BE2C (cell line): ENCODE results near the gene IRF1.

Experiments
- DNase-seq: peaks from one replicate; pipeline ENCODE4 v3.0.0-alpha.2; 2020
- H3K27me3 ChIP-seq: fragments of 250-450 bp; sonication (Bioruptor Pico); 2 replicates; pipeline ENCODE4 v1.5.1; 2020; ENCODE audit warnings: mild to moderate bottlenecking
- H3K36me3 ChIP-seq: fragments of 250-450 bp; sonication (Bioruptor Pico); 2 replicates; pipeline ENCODE4 v1.5.1; 2020; ENCODE audit warnings: mild to moderate bottlenecking
- H3K4me1 ChIP-seq: fragments of 250-450 bp; sonication (Bioruptor Pico); 2 replicates; pipeline ENCODE4 v1.5.1; 2020
- H3K4me3 ChIP-seq: 2 replicates; pipeline ENCODE4 v1.5.1; 2011; ENCODE audit warnings: low read depth, low read length
- H3K9me3 ChIP-seq: fragments of 250-450 bp; sonication (Bioruptor Pico); 2 replicates; pipeline ENCODE4 v1.5.1; 2020
- TF ChIP-seq, protein P1 (sequence below): IDR thresholded peaks from 2 replicates; pipeline ENCODE4 v1.5.1; 2012; ENCODE audit warnings: mild to moderate bottlenecking, low read depth, low read length

The IRF1 gene

DNA sequence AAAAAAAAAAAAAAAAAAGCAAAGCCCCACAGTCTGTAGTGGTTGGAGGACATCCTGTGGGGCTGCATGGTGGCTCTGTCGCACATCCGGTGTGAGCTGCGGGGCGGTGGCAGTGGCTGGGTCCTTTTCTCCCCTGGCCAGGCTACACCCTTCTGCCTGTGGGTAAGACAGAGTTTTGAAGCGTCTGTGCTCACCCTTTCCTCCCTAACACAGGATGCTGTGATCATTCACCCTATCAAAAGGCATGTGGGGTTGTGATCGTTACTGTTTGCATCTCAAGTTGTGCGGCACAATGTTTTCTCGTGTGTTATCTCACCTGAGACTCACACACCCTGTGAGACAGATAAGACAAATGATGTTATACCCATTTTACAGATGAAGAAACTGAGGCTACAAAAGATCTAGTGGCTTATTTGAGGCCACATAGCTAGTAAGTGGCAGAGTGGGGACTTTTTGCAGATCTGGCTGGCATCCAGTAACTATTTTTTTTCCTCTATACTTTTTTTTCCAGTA lies 17.5 kb downstream of the IRF1 start:
- TF ChIP-seq, protein P1, sequence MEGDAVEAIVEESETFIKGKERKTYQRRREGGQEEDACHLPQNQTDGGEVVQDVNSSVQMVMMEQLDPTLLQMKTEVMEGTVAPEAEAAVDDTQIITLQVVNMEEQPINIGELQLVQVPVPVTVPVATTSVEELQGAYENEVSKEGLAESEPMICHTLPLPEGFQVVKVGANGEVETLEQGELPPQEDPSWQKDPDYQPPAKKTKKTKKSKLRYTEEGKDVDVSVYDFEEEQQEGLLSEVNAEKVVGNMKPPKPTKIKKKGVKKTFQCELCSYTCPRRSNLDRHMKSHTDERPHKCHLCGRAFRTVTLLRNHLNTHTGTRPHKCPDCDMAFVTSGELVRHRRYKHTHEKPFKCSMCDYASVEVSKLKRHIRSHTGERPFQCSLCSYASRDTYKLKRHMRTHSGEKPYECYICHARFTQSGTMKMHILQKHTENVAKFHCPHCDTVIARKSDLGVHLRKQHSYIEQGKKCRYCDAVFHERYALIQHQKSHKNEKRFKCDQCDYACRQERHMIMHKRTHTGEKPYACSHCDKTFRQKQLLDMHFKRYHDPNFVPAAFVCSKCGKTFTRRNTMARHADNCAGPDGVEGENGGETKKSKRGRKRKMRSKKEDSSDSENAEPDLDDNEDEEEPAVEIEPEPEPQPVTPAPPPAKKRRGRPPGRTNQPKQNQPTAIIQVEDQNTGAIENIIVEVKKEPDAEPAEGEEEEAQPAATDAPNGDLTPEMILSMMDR = no peak

DNA sequence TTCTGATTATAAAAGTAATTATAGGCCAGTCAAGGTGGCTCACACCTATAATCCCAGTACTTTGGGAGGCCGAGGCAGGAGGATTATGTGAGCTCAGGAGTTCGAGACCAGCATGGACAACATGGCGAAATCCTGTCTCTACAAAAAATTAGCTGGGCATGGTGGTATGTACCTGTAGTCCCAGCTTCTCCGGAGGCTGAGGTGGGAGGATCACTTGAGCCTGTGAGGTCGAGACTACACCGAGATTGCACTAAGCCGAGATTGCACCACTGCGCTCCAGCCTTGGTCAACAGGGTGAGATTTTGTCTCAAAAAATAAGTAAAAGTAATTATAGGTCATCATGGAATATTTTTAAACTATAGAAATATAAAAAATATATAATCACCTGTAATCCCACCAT lies 18.1 kb downstream of the IRF1 start:
- no peak for DNase-seq
- Histone ChIP-seq H3K4me3 (no peak overlapping the region), H3K36me3 (no peaks in the 10 kb centered on the region), H3K27me3 (no peaks in the 10 kb centered on the region), H3K4me1 (peaks cover 8% of the 10 kb centered on the region), H3K9me3 (no peaks in the 10 kb centered on the region)
- TF ChIP-seq, protein P1 = no peak

More for the DNA sequence above, 17.5 kb downstream of the IRF1 start:
- H3K36me3 ChIP-seq = no peaks in the 10 kb centered on the region
- peaks cover 8% of the 10 kb centered on the region for H3K4me1 ChIP-seq
- no peak for DNase-seq
- H3K4me3 ChIP-seq = no peak overlapping the region
- no peaks in the 10 kb centered on the region for H3K27me3 ChIP-seq
- no peaks in the 10 kb centered on the region for H3K9me3 ChIP-seq

DNA sequence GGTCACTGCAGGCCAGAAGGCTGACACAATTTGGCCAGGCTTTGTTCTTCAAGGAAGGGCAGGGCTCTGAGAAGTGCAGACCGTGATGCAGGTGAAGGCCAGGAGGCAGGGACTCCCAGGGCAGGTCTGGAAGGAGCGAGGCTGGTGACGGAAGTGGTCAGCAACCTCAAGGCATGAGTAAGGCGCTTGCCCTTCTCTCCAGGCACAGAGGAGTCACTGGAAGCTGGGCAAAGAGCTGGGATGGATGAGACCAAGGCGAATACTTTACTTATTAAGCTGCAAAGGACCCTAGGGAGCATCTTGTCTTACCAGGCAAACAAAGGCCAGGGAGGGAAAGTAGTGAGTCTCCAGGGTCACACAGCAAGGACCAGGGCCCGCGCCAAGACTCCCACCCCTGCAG lies 18.6 kb downstream of the IRF1 start:
- no peak overlapping the region for H3K4me3 ChIP-seq
- no peaks in the 10 kb centered on the region for H3K9me3 ChIP-seq
- no peaks in the 10 kb centered on the region for H3K27me3 ChIP-seq
- H3K4me1 ChIP-seq = peaks cover 4% of the 10 kb centered on the region
- no peak for DNase-seq
- no peaks in the 10 kb centered on the region for H3K36me3 ChIP-seq
- TF ChIP-seq, protein P1 = no peak

DNA sequence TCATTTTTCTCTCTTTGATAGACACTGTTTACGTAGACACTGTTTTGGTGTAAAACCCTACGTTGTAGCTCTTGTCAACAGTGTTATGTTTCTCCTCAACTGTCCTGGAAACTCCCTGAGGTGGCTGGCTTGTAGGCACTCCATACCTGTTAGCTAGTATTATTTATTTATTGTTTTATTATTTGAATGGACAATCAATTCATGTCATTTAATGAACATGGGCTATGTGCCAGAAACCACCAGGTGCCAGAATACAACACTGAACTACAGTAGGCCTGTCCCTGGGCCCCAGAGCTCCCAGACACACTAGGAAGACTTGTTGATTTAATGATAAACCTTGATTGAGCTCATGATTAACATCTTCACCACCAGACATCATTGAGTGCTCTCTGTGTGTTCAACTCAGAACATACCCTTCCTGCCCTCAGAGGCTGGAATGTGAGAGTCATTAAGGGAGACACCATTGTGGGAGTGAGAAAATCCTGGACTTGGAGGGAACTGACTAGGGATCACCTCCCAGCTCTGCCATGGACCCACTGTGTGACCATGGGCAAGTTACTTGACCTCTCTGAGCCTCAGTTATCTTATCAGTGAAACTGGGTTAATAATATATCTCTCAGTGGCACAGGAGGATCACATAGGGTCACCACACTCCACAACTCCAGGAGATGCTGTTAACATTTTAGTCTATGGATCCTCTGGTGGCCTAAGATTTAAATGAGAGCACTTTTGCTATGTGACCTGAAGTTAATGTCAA lies 19.2 kb downstream of the IRF1 start:
- no peaks in the 10 kb centered on the region for H3K27me3 ChIP-seq
- TF ChIP-seq, protein P1 = no peak
- H3K4me3 ChIP-seq = no peak overlapping the region
- H3K36me3 ChIP-seq = no peaks in the 10 kb centered on the region
- H3K9me3 ChIP-seq = no peaks in the 10 kb centered on the region
- DNase-seq = no peak
- peaks cover 4% of the 10 kb centered on the region for H3K4me1 ChIP-seq

DNA sequence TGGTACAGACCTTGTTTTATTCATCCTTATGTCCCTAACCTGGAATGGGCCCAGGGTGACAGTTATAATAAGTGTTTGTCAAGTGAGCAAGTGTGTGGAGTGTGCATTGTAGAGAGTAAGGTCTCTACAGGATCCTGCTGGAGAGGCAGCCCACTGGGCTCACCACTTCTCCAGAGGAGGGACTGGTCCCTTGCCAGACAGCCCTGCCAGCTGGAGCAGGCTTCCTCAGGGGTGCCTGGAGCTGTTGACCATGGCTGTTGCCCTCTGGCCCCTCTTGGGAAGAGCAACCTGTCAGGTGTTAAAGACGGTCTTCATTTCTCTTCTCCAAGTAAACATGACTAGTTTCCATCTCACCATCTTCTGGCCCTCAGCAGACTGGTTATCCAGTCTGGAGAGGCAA lies 20.0 kb downstream of the IRF1 start:
- TF ChIP-seq, protein P1 = no peak
- no peak for DNase-seq
- no peaks in the 10 kb centered on the region for H3K27me3 ChIP-seq
- H3K36me3 ChIP-seq = no peaks in the 10 kb centered on the region
- H3K4me1 ChIP-seq = peaks cover 4% of the 10 kb centered on the region
- H3K4me3 ChIP-seq = no peak overlapping the region
- H3K9me3 ChIP-seq = no peaks in the 10 kb centered on the region

DNA sequence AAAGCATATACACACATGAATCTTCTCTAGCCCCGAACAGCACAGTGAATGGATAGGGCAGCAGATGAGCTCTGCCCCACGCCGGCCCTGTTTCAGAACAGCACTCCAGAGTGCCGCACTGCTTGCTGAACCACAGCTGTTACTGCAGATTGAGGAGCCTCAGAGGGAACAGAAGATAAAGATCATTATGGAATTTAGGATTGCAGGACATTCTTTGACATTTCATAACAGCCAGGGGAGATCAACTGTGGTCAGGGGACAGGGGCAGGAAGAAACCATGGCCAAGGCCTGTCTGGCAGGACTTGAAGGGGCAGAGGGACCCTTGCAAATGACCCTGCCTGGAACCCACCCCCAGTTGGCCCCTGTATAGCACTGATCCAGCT lies 20.6 kb downstream of the IRF1 start:
- no peaks in the 10 kb centered on the region; the same call in 1 of the 2 replicates for H3K4me1 ChIP-seq
- no peaks in the 10 kb centered on the region for H3K36me3 ChIP-seq
- no peaks in the 10 kb centered on the region for H3K27me3 ChIP-seq
- no peak for DNase-seq
- TF ChIP-seq, protein P1 = no peak
- no peaks in the 10 kb centered on the region for H3K9me3 ChIP-seq
- H3K4me3 ChIP-seq = no peak overlapping the region
